H1 (cell line): ENCODE results near the gene FAM210A. TPM values are rescaled to one million over a fixed set of nuclear protein-coding genes. Genes with fewer than 3 reads are reported as not detected.

Source experiments
- CHD2 ChIP-seq: IDR thresholded peaks from 2 replicates; pipeline ENCODE4 v1.6.1; 2012; ENCODE audit warnings: low read length, improper control_type of control experiment
- EZH2 ChIP-seq: fragments of 200-600 bp; sonication (generic); IDR thresholded peaks from 2 replicates; pipeline ENCODE4 v1.7.1; 2012; ENCODE audit warnings: low read depth, mild to moderate bottlenecking, moderate library complexity, low read length, inconsistent platforms; ENCODE audit not compliant: severe bottlenecking
- FOSL1 ChIP-seq: IDR thresholded peaks from 2 replicates; pipeline ENCODE4 v1.6.1; 2011; ENCODE audit warnings: mild to moderate bottlenecking, low read depth, low read length, moderate library complexity; ENCODE audit not compliant: insufficient read depth
- polyA plus RNA-seq, 7 experiments: library from polyadenylated mRNA; depleted of rRNA in 3 of 7; stranded (reverse) in 5 of 7; unstranded in 2 of 7; fragments of >200 nt in 5 of 7; fragments of 200-250 nt in 2 of 7; gene quantifications; 1 replicate in 5 of 7; 2 replicates in 1 of 7; 4 replicates in 1 of 7; pipeline versions ENCODE4 v1.2.1 to v1.2.3, GENCODE V29; 2011 to 2013; ENCODE audit warnings: missing spikeins in 2 of 7, mixed read lengths in 2 of 7
- total RNA-seq: library from RNA; stranded (reverse); fragmentation: NEBNext Ultra II Directional; extraction: Animal tissue kit (Norgen Biotek cat#: 25700); gene quantifications from 2 replicates; pipeline ENCODE4 v1.2.1, GENCODE V29; 2021

FAM210A gene
- total and polyA plus RNA-seq, 2 of the 8 experiments (the other 6 are each of a cell fraction or from before 2014, with no cell fraction given) = 8.2 to 25.4 TPM

DNA sequence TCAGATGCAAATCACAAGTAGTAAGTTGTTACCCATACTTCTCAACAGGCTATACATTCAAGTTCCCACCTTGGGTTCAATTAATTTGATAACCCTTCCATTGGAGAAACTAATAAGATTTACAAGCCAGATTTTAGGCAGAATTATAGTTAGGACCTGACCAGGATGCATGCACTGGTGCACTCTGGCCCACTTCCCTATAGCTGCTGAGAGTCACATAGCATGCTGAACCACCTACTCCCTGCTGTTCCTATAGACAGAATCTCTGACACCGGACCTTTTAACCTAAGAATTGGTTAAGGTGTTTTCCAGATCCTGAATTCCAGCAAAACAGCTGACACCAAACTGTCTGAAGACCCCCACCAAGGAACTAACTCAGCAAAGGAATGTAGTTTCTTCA is 26.2 kb downstream of the FAM210A start (continued):
- TF ChIP-seq EZH2 (no peak), CHD2 (no peak), FOSL1 (no peak)
- TF ChIP-seq, all 59 proteins: peak for 0
